ENCODE results near the gene GABRP.

Gene GABRP

GRCh38 chr5:170809551-170809950 is 26.0 kb downstream of the GABRP start:
- POLR2A ChIA-PET = no interaction called here
- CTCF ChIA-PET = interaction anchor here (0.6 to 1.9 kb wide), 12 partner anchors 17 to 611 kb away, joined by 3 to 12 read pairs (median 4); no protein-coding TSS in a partner anchor
- Histone ChIP-seq H3K27ac (ENCODE audit: extremely low read depth, low read depth, low read length) (no peak overlapping the region), H3K4me3 (ENCODE audit: low read depth, low read length) (no peak overlapping the region), H3K9me3 (ENCODE audit: control insufficient read depth, insufficient read depth, low read depth, low read length) (no peaks in the 10 kb centered on the region), H3K4me1 (ENCODE audit: control insufficient read depth, insufficient read depth, low read length) (no peaks in the 10 kb centered on the region), H3K36me3 (ENCODE audit: control insufficient read depth in 2 of 2, insufficient read depth in 1 of 2, low read length in 2 of 2) (no peaks in the 10 kb centered on the region)
- peak; percentile 63 for TF ChIP-seq ZNF654 (tag by site-specific recombination; IDR thresholded peaks at IDR 0.05; ENCODE audit: low read depth)
- TF ChIP-seq ZNF266 (tag by site-specific recombination; IDR thresholded peaks at IDR 0.05; ENCODE audit: low read depth) = no peak
- no peak for TF ChIP-seq SCRT2 (tag by site-specific recombination; IDR thresholded peaks at IDR 0.05)
- TF ChIP-seq ZFP41 (tag by site-specific recombination; IDR thresholded peaks at IDR 0.05; ENCODE audit: borderline replicate concordance) = no peak
- peak; percentile 61 for TF ChIP-seq CTCF (tag by site-specific recombination; IDR thresholded peaks at IDR 0.05)
- TF ChIP-seq ZNF488 (tag by site-specific recombination; IDR thresholded peaks at IDR 0.05) = no peak
- TF ChIP-seq ZNF776 (tag by site-specific recombination; IDR thresholded peaks at IDR 0.05; ENCODE audit: borderline replicate concordance) = no peak
- no peak for TF ChIP-seq ZNF155 (tag by site-specific recombination; IDR thresholded peaks at IDR 0.05)
- no peak for TF ChIP-seq ZNF175 (tag by site-specific recombination; IDR thresholded peaks at IDR 0.05)
- TF ChIP-seq ZNF341 (tag by site-specific recombination; IDR thresholded peaks at IDR 0.05; ENCODE audit: low read depth) = no peak

GRCh38 chr5:170811719-170812118 is 28.2 kb downstream of the GABRP start:
- ChIA-PET CTCF (interaction anchor here (1.2 to 1.6 kb wide), 2 partner anchors 20 to 52 kb away, joined by 3 read pairs; no protein-coding TSS in a partner anchor), POLR2A (no interaction called here)
- no peaks in the 10 kb centered on the region for H3K4me1 ChIP-seq (ENCODE audit: control insufficient read depth, insufficient read depth, low read length)
- no peaks in the 10 kb centered on the region for H3K36me3 ChIP-seq (ENCODE audit: control insufficient read depth in 2 of 2, insufficient read depth in 1 of 2, low read length in 2 of 2)
- H3K4me3 ChIP-seq (ENCODE audit: low read depth, low read length) = no peak overlapping the region
- H3K27ac ChIP-seq (ENCODE audit: extremely low read depth, low read depth, low read length) = no peak overlapping the region
- no peaks in the 10 kb centered on the region for H3K9me3 ChIP-seq (ENCODE audit: control insufficient read depth, insufficient read depth, low read depth, low read length)
- TF ChIP-seq PRDM2 (tag by site-specific recombination; IDR thresholded peaks at IDR 0.05; ENCODE audit: borderline replicate concordance) = no peak
- TF ChIP-seq REPIN1 (tag by site-specific recombination; IDR thresholded peaks at IDR 0.05; ENCODE audit: low read depth) = no peak
- TF ChIP-seq ZNF114 (tag by site-specific recombination; IDR thresholded peaks at IDR 0.05) = no peak
- TF ChIP-seq ZIC2 (tag by site-specific recombination; IDR thresholded peaks at IDR 0.05) = no peak
- TF ChIP-seq ZNF645 (tag by site-specific recombination; IDR thresholded peaks at IDR 0.05) = no peak
- no peak for TF ChIP-seq ZNF404 (tag by site-specific recombination; IDR thresholded peaks at IDR 0.05)
- TF ChIP-seq, protein P1, sequence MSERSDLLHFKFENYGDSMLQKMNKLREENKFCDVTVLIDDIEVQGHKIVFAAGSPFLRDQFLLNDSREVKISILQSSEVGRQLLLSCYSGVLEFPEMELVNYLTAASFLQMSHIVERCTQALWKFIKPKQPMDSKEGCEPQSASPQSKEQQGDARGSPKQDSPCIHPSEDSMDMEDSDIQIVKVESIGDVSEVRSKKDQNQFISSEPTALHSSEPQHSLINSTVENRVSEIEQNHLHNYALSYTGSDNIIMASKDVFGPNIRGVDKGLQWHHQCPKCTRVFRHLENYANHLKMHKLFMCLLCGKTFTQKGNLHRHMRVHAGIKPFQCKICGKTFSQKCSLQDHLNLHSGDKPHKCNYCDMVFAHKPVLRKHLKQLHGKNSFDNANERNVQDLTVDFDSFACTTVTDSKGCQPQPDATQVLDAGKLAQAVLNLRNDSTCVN (tag by site-specific recombination; optimal IDR thresholded peaks at IDR 0.05) = no peak
- TF ChIP-seq SP2 (tag by site-specific recombination; IDR thresholded peaks at IDR 0.05) = no peak
- TF ChIP-seq ZNF214 (tag by site-specific recombination; IDR thresholded peaks at IDR 0.05; ENCODE audit: borderline replicate concordance) = no peak
- TF ChIP-seq ZNF16 (tag by site-specific recombination; IDR thresholded peaks at IDR 0.05; ENCODE audit: low read depth) = no peak
- TF ChIP-seq KLF9 (tag by site-specific recombination; IDR thresholded peaks at IDR 0.05; ENCODE audit: low read depth) = no peak
- TF ChIP-seq PRDM1 (tag by site-specific recombination; IDR thresholded peaks at IDR 0.05) = no peak
- TF ChIP-seq ZNF302 (tag by site-specific recombination; IDR thresholded peaks at IDR 0.05; ENCODE audit: low read depth) = no peak
- TF ChIP-seq, protein P2, sequence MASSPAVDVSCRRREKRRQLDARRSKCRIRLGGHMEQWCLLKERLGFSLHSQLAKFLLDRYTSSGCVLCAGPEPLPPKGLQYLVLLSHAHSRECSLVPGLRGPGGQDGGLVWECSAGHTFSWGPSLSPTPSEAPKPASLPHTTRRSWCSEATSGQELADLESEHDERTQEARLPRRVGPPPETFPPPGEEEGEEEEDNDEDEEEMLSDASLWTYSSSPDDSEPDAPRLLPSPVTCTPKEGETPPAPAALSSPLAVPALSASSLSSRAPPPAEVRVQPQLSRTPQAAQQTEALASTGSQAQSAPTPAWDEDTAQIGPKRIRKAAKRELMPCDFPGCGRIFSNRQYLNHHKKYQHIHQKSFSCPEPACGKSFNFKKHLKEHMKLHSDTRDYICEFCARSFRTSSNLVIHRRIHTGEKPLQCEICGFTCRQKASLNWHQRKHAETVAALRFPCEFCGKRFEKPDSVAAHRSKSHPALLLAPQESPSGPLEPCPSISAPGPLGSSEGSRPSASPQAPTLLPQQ (tag by site-specific recombination; IDR thresholded peaks at IDR 0.05) = no peak

All from HEK293 (cell line).